Smooth muscle cell (in vitro differentiated cells): ENCODE results near the gene EXT2. TPM values are rescaled to one million over a fixed set of nuclear protein-coding genes. Genes with fewer than 3 reads are reported as not detected.

Experiments
- DNase-seq: peaks from one replicate; lab custom pipeline; 2025; ENCODE audit not compliant: unreplicated experiment; lab: John Stamatoyannopoulos, UW
- H2AFZ ChIP-seq: fragments of 200-600 bp; sonication (generic); 2 replicates; pipeline ENCODE4 v1.6.0; 2016; ENCODE audit warnings: antibody characterized with exemption, low read depth, mild to moderate bottlenecking
- H3F3A ChIP-seq: fragments of 200-600 bp; sonication (generic); 2 replicates; pipeline ENCODE4 v1.6.0; 2017; ENCODE audit warnings: antibody characterized with exemption, low read depth
- H3K27ac ChIP-seq: fragments of 200-600 bp; sonication (generic); 2 replicates; pipeline ENCODE4 v1.5.1; 2016; ENCODE audit warnings: low read depth, mild to moderate bottlenecking
- H3K27me3 ChIP-seq: fragments of 200-600 bp; sonication (generic); 2 replicates; pipeline ENCODE4 v1.6.1; 2016; ENCODE audit warnings: low read depth, mild to moderate bottlenecking
- H3K36me3 ChIP-seq: fragments of 200-600 bp; sonication (generic); 2 replicates; pipeline ENCODE4 v1.5.1; 2016; ENCODE audit warnings: low read depth
- H3K4me1 ChIP-seq: fragments of 200-600 bp; sonication (generic); 2 replicates; pipeline ENCODE4 v1.5.1; 2016; ENCODE audit warnings: low read depth
- H3K4me2 ChIP-seq: fragments of 200-600 bp; sonication (generic); 2 replicates; pipeline ENCODE4 v1.6.0; 2016; ENCODE audit warnings: mild to moderate bottlenecking
- H3K4me3 ChIP-seq: fragments of 200-600 bp; sonication (generic); 2 replicates; pipeline ENCODE4 v1.5.1; 2016; ENCODE audit warnings: mild to moderate bottlenecking
- H3K79me2 ChIP-seq: fragments of 200-600 bp; sonication (generic); 2 replicates; pipeline ENCODE4 v1.6.0; 2016; ENCODE audit warnings: low read depth, mild to moderate bottlenecking
- H3K9ac ChIP-seq: fragments of 200-600 bp; sonication (generic); 2 replicates; pipeline ENCODE4 v1.6.0; 2016; ENCODE audit warnings: low read depth
- H3K9me3 ChIP-seq: fragments of 200-600 bp; sonication (generic); replicated peaks from 2 replicates; pipeline ENCODE4 v1.5.1; 2016; ENCODE audit warnings: low read depth
- H4K20me1 ChIP-seq: fragments of 200-600 bp; sonication (generic); 2 replicates; pipeline ENCODE4 v1.6.0; 2016; ENCODE audit warnings: low read depth
- CTCF ChIP-seq: fragments of 200-600 bp; sonication (generic); IDR thresholded peaks from 2 replicates; pipeline ENCODE4 v1.5.1; 2017; ENCODE audit warnings: borderline replicate concordance, mild to moderate bottlenecking, antibody characterized with exemption; ENCODE audit not compliant: insufficient read depth, poor library complexity, severe bottlenecking
- WGBS: methylation state at CpG from one replicate; pipeline ENCODE4 v1.1.7; 2016; ENCODE audit warnings: low lambda C conversion rate; 5-methylcytosine and 5-hydroxymethylcytosine counted together
- polyA plus RNA-seq: library from polyadenylated mRNA; unstranded; fragments of >200 nt; fragmentation: Nextera tagmentation; extraction: Ambion mirVana; gene quantifications from 2 replicates; pipeline ENCODE4 v1.2.1, GENCODE V29; 2016
- total RNA-seq: library from RNA; depleted of rRNA; stranded (reverse); fragments of >200 nt; gene quantifications from 2 replicates; pipeline ENCODE4 v1.2.3, GENCODE V29; 2014

Gene EXT2
- total and polyA plus RNA-seq, 2 experiments from 2014 or later: 87.6 to 144 TPM

- H4K20me1 ChIP-seq: no peaks in the 10 kb centered on the region
- no peaks in the 10 kb centered on the region for H3K36me3 ChIP-seq
- H3K27me3 ChIP-seq: peaks cover 24% of the 10 kb centered on the region
- no peak overlapping the region for H3K4me3 ChIP-seq
- no peak for TF ChIP-seq CTCF
- no peaks in the 10 kb centered on the region for H3F3A ChIP-seq
- no peaks in the 10 kb centered on the region for H3K79me2 ChIP-seq
- no peak overlapping the region for H3K4me2 ChIP-seq
- H3K9me3 ChIP-seq: no peaks in the 10 kb centered on the region
- H3K9ac ChIP-seq: no peak overlapping the region
- H2AFZ ChIP-seq: no peak overlapping the region
- 93% methylated on average over 18 of the region's 18 CpGs for WGBS
- DNase-seq: no peak
- no peak overlapping the region for H3K27ac ChIP-seq
- H3K4me1 ChIP-seq: no peaks in the 10 kb centered on the region
Measured at GRCh38 chr11:44277196-44278090, 182.0 kb downstream of the EXT2 start.

GRCh38 chr11:44279483-44279882 is 184.0 kb downstream of the EXT2 start:
- no peak for TF ChIP-seq CTCF
- Histone ChIP-seq H4K20me1 (no peaks in the 10 kb centered on the region), H3K27me3 (peaks cover 24% of the 10 kb centered on the region), H3K9ac (no peak overlapping the region), H3K9me3 (no peaks in the 10 kb centered on the region), H3K27ac (no peak overlapping the region), H2AFZ (no peak overlapping the region), H3K4me1 (no peaks in the 10 kb centered on the region), H3K36me3 (no peaks in the 10 kb centered on the region), H3K79me2 (no peaks in the 10 kb centered on the region), H3F3A (no peaks in the 10 kb centered on the region), H3K4me3 (no peak overlapping the region), H3K4me2 (no peak overlapping the region)
- WGBS: 88% methylated on average over 6 of the region's 6 CpGs
- no peak for DNase-seq

GRCh38 chr11:44280257-44280656 is 184.8 kb downstream of the EXT2 start:
- H3F3A ChIP-seq: no peaks in the 10 kb centered on the region
- H3K9ac ChIP-seq: no peak overlapping the region
- no peaks in the 10 kb centered on the region for H3K4me1 ChIP-seq
- no peak overlapping the region for H2AFZ ChIP-seq
- no peak overlapping the region for H3K4me2 ChIP-seq
- H3K27me3 ChIP-seq: peaks cover 24% of the 10 kb centered on the region
- no peak for DNase-seq
- H3K9me3 ChIP-seq: no peaks in the 10 kb centered on the region
- no peak overlapping the region for H3K27ac ChIP-seq
- no peak for TF ChIP-seq CTCF
- WGBS: 92% methylated on average over 7 of the region's 7 CpGs
- no peaks in the 10 kb centered on the region for H4K20me1 ChIP-seq
- no peak overlapping the region for H3K4me3 ChIP-seq
- H3K79me2 ChIP-seq: no peaks in the 10 kb centered on the region
- no peaks in the 10 kb centered on the region for H3K36me3 ChIP-seq

GRCh38 chr11:44281151-44281550 is 185.7 kb downstream of the EXT2 start:
- no peaks in the 10 kb centered on the region for H4K20me1 ChIP-seq
- no peaks in the 10 kb centered on the region for H3F3A ChIP-seq
- no peak for TF ChIP-seq CTCF
- no peaks in the 10 kb centered on the region for H3K79me2 ChIP-seq
- no peak overlapping the region for H2AFZ ChIP-seq
- no peak overlapping the region for H3K4me3 ChIP-seq
- no peak overlapping the region for H3K27ac ChIP-seq
- H3K36me3 ChIP-seq: no peaks in the 10 kb centered on the region
- H3K9me3 ChIP-seq: no peaks in the 10 kb centered on the region
- H3K9ac ChIP-seq: no peak overlapping the region
- DNase-seq: no peak
- WGBS: 96% methylated on average over 9 of the region's 9 CpGs
- no peak overlapping the region for H3K4me2 ChIP-seq
- H3K27me3 ChIP-seq: peaks cover 24% of the 10 kb centered on the region
- H3K4me1 ChIP-seq: no peaks in the 10 kb centered on the region
